HG02938 (cell line): ENCODE results near the gene REG1B.

Experiments used
- ATAC-seq: cut with Tn5 transposase; IDR thresholded peaks from one replicate; pipeline ENCODE4 v1.9.1; 2021; ENCODE audit warnings: mild to moderate bottlenecking, moderate library complexity; ENCODE audit not compliant: unreplicated experiment

Gene REG1B, protein sequence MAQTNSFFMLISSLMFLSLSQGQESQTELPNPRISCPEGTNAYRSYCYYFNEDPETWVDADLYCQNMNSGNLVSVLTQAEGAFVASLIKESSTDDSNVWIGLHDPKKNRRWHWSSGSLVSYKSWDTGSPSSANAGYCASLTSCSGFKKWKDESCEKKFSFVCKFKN

DNA sequence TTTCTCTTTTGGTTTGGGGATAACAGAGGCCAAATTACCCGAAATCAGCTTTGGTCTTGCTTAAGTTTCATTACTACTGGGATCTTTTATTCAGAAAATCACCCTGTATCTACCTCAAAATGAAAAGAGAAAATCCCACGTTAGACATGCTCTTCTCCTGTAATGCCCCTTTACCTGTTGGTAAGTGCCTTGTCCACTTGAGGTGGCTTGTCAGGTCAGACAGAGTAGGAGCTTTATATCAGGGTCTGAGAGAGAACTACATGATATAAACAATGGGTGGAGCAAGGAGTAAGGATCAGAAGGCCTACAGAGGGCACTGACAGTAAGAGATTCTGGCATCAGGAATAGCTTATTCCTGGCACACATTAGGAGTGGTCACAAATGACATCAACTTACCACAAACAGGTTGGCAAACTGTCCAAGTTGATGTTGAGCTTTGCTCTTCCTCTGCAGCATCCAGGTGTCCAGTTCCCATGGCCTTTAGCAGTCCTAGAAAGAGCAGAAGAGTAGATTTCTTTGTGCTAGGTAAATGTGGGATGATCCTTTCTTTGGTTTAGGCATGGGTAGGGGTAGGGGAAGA, at the start of gene REG1B:
REG1B (minus strand) TSS at position 209 of the 580 bp plus-strand sequence. CDS start 381 bp downstream, outside the sequence.
- no peak for ATAC-seq

DNA sequence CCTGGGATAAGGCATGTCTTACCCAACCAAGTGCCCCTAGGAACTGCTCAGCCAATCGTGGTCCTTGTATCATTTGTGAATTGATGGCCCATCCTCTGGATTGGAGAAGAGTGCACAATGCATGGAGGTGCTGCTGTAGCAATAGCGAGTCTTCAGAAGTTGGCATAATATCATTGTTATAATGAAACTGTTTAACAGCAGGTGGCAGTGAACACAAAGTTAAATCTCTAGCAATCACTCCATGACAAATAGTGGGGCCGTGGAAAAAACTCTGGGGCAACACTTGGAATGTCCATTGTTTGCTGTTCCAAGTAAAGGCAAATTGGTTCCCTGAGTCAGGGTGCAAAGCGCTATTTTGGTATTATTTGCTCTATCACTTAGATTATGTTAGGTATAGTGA, 43.9 kb upstream of the REG1B start:
- ATAC-seq = no peak

DNA sequence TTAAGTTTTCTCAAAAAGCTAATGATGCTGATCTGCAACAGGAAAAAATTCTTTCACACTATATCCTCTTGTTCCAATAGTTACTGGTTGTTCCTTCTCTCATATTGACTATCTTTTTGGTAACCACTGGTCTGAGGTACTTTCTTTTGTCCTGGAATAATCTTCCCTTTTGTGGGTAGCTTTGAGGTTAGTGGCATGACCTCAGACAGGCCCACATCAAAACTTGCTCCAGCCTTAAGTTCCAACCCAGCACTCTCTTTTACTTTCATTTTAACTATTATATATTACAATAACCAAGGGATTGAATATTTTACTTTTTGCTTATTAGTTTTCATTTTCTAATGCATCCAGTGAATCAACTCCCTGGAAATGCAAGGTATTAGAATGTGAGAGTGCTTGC, 42.0 kb upstream of the REG1B start:
- no peak for ATAC-seq

DNA sequence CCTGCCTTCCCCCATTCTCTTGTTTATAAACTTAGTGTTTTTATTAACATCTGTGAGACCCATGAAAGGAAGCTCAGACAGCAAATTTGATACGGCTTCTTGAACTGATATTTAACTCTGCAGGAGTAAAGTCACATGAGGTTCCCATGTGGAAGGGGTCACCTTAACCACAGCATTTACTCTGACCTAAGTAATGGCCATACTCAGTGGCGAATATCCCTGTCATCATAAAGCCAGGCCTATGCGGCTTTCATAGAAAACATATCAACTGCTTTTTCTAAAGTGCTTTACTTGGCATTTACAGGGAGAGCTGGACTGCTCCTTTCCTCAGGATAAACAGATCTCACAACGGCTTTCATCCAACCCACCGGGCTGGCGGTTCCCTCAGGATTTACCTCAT, 41.5 kb upstream of the REG1B start:
- no peak for ATAC-seq

DNA sequence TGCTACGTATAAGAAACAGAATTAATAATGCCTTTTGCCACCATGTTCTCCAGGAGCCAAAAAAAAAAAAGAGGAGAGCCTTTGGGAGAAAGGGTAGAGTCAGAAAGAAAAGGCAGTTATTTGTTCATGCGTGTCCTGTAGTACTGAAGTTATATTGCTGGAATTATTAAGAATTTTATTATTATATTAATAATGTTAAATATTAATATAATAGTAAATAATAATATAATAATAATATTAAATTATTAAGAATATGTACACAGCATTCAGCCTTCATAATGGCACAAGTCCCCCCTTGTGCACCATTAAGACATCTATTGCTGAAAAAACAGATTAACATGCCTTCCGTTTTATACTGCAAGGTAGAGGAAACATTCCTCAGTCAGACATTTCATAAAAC, 40.6 kb upstream of the REG1B start:
- no peak for ATAC-seq

DNA sequence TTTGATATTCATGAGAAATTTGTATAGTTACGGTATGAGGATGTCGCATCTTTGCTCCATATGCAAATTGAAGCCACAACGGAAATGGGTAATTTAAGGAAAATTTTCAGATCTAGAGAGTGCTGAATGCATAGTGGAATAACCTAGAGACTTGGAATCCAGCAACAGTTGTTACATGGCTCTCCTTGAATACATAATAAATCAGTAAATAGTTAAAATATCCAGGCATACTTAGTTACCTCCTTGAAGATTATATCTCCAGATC, 37.9 kb upstream of the REG1B start:
- ATAC-seq = no peak

DNA sequence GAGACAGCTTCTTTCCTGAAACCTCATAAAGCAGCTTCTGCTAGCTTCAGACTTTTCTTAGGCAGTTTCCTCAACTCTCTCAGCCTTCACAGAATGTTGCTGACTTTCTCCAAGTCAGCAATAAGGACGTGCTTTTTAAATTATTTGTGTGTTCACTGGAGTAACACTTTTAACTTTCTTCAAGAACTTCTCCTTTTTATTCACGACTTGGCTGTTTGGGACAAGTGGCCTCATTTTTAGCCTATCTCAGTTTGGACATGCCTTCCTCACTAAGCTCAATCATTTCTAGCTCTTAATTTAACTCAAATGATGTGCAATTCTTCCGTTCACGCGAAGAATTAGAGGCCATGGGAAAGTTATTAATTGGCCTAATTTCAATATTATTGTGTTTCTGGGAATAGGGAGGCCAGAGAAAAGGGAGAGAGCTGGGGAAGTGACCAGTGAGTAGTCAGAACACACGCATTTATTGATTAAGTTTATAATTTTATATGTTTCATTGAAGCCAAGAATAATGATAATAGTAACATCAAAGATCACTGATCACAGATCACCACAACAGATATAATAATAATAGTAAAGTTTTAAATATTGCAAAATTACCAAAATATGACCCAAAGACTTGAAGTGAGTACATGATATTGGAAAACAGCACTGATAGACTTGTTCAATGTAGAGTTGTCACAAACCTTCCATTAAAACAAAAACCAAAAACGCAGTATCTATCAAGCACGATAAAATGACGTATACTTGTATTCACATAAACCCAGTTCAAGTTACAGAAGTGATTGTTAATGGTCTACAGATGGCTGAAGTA, 37.3 kb upstream of the REG1B start:
- ATAC-seq = no peak

DNA sequence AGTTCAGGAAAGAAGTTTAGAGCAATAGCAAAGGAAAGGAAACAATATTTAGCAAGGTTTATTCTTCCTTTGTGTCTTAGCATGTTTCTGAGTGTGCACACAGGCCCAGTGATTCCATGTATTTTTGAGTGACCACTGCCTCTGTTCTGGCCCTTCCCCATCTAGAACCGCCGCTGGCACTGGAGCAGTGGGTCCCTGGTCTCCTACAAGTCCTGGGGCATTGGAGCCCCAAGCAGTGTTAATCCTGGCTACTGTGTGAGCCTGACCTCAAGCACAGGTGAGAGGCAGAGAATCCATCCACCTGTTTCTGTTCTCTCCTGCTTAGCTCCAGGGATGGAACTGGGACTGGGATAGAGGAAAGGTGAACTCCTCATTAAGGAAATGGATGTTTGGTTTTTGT, 34.9 kb upstream of the REG1B start:
- no peak for ATAC-seq

DNA sequence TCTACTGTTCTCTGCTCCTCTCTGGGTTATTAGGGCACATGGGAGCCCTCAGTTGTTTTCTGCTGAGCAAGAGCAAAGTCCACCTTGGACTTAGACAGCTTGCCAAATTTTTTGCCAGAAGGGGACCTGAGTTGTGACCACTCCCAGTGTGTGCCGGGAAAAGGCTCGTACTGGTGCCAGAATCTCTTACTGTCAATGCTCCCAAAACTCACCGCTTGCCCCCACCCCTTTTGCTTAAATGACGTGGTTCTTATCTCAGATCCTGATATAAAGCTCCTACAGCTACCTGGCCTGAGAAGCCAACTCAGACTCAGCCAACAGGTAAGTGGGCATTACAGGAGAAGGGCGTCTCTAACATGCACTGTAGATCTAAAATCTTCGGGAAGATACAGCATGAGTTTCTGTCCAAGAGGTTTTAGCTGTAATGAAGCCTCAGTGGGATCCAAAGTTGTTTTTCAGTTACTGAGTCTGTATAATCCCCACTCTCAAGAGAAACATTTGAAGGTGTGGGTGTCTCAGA, 32.5 kb upstream of the REG1B start, which contains the start of gene REG1A:
REG1A (plus strand) TSS at position 295 of the 520 bp plus-strand sequence. CDS start 374 bp downstream, outside the sequence.
- no peak for ATAC-seq

DNA sequence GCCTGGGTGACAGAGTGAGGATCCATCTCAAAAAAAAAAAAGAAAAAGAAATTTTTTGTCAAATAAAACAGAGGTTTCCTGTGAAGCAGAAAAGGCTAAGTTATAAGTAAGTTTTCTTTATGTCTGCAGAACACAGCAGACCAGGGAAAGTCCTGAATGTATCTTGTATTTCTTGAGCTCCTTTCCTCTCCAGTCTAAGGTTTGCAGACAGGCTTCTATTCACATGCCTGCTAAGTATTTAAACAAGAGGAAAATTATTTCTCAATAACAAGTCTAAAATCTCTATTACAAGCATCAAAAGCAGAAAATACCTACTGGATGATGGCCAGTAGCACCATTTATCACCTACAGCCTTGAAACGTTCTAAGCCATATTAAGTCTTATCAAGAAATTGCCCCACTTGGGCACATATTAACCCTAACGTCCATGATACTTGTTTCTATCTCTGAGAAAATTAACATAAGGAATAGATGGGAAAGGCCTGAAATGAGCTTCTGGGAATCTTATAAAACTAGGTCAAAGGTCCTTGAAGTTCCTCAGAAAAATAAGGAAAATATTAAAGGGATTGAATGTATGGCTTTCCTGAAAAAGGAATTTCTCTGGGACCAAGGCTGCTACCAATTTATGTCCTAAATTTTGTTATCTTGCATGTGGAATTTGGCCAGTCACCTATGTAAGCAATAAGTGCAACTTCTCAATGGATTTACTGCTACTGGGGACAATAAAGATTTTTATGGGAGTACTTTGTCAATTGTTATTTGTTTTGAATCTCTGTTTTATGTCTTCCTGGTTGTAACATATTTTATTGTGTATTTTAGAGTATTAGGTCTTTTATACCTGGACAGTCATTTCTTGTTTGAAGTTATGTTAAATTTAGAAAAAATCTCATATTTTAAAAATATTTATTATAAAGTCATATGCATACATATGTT, 29.5 kb upstream of the REG1B start:
- ATAC-seq = no peak

DNA sequence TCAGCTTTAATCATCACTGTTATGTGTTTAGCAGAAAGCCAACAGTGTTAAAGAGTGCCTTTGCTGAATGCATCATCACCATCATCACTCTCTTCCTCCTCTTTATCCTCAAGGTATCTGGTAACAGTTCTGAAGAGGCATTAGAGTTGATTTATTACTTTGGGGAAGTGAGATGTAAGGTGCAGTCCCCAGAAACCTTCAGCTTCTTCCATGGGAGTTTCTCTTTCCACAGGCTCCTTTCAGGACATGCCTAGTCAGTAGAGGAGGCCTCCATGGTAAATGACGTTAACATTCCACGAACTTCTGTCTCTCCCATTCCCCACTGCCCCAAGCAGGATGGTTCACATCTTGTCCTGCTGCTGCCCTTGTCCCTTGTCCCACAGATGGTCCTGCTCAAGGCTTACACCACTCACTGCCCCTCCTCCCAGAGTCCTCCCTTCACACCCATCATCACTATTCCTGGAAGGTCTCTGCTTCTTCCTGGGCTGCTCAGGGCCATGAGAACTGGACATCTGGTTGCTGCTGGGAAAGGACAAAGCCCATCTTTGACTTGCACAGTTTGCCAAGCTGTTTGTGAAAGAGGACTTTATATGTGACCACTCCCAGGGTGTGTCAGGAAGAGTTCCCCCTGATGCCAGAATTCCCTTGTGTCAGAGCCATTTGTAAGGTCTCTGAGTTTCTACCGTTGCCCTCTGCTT, 27.2 kb upstream of the REG1B start:
- no peak for ATAC-seq

DNA sequence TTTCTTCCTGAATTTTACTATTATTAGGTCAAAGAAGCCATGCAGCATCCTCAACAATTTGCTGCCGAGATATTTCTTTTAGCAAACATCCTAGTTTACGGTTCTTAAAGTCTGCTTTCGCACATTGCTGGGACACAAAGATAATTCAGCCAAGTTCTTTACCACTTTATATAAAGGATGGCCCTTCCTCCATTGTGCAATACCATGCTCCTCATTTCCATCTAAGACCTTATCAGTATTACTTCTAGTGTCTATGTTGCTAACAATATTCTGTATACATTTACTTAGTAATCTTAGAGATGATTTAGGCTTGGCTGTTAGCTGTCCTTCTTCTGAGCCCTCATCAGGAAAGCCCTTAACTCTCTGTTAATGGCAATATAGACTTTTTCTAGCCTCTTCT, 24.5 kb upstream of the REG1B start:
- no peak for ATAC-seq

DNA sequence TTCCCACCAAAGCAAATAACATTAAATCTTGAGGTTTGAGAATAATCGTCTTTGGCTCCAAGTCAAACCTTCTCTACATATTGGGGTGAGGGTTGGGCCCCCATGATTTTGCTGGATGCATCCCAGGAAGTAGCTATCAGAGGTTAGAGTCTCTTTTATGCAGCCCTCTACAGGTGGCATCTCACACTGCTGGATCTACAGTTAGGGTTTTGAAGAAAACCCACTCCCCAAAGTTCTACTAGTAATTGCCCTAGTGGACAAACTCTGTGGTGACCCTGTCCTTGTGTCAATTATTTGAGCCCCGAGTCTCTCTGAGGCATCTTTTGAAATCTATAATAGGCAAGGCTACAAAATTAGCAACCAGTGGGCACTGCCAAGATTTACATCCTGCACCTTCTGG, 17.5 kb upstream of the REG1B start:
- ATAC-seq = no peak

DNA sequence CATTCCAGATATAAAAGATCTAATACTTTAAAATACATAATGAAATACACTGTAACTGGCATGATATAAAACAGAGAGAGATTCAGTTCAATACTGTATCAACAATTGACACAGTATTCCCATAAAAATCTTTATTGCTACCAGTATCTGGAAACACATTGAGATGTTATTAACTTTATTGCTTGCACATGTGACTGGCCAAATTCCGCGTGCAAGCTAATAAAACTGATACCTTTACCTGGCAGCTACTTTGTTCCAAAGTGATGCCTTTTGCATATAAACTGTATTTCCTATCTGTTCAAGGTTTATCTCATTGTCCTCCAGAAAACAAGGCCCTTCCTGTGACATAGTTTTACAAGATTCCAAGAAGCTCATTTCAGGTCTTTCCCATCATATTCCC, 15.4 kb upstream of the REG1B start:
- ATAC-seq = no peak

DNA sequence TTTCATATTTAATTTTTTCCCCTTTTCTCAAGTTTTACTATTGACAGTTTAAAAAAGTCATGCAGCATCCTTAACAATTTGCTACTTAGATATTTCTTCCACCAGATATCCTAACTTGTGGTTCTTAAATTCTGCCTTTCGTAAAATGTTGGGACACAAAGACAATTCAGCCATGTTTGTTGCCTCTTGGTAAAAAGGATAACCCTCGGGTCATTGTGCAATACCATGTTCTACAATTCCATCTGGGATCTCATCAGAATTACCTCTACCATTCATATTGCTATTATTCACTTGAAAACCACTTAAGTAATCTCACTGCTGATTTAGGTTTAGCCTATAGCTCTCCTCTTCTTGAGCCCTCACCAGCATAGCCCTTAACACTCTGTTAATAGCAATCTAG, 13.2 kb upstream of the REG1B start:
- no peak for ATAC-seq

DNA sequence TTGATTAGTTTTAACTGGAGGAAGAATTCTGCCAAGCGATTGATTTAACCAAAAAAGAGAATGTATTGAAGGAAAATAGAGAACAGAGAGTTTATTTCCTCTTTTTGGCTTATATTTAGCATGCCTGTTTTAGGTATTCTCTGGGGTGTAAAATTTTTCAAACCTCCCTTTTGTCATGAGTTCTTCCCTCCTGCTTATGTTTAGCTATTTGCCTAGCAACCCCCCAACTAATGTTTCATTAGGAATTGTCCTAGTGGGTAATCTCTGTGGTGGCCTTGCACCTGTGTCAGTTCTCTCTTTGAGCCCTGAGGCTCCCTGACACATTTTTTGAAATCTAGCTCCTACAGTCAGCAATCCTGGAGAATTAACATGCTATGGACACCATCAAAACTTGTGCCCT, 12.5 kb upstream of the REG1B start:
- ATAC-seq = no peak

DNA sequence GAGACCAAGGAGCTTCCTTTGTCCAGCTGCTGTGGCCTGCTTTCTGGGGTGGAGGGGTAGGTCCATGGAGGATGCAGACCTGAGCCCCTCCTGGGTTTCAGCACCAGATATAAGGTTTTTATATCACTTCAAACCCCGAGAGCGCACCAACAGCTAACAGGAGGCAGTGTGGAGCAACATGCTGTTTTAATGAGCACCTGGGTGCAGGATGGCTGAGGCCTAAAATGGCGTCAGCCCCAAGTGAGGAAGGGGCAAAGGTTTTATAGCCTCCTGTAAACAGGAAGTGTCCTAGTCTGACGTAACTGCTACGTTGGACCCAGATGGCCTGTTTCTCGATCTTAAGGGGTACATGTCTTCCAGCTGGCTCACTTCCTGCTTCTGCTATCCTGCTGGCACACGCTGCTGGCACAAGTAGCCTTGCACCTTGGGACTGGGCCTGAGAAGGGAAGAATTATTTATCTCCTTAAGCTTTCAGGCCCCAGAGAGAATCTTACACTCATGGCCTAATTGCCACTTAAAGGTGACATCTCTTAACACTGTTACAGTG, 11.4 kb upstream of the REG1B start:
- ATAC-seq = no peak

DNA sequence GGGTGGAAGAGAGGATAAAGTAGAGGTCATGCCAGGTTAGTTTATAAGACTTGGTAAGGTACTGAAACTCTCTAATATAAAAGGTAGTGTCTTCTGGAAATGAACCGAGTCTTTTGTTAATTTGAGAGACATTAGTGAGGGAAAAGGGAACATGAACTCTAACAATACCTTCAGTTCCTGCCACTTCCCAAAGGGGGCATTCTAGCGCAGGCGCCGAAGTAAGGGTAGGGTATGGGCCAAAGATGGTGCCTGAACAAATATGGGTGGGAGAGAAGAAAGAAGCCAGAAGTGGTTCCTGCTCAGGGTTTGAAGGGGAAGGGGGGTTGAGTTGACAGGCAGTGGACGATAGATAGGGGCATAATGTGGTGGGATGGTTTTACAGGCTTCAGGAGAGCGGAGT, 10.1 kb upstream of the REG1B start:
- no peak for ATAC-seq

DNA sequence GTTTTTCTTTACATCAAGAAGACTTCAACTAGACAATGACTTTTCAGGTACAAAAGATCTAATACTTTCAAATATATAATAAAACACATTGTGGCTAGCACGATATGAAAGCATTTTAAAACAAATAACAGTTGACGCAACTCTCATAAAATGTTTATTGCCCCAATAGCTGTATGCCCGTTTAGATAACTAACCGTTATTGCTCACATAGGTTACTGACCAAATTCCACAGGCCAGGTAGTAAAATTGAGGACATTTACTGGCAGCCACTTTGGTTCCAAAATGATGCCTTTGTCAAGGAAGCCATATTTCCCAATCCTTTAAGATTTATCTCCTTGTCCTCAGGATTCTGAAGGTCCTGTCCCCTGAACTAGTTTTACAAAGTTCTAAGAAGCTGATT, 2.9 kb upstream of the REG1B start:
- no peak for ATAC-seq

DNA sequence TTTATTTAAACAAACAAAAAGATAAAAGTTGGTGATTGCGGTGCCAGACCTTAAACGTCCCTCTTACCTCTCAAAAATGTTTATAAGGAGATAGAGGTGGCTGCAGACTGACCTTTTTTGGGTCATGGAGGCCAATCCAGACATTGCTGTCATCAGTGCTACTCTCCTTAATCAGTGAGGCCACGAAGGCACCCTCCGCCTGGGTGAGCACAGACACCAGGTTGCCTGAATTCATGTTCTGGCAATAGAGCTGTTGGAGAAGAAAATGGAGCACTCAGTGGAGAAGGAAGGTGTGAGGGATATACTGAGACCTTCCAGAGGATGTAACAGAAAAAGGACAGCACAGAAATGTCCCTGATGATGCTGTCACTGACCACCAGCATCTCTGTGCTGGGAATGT, 1.5 kb downstream of the REG1B start:
- ATAC-seq = no peak
